ENCODE data around the gene KSR2.

KSR2 gene

DNA sequence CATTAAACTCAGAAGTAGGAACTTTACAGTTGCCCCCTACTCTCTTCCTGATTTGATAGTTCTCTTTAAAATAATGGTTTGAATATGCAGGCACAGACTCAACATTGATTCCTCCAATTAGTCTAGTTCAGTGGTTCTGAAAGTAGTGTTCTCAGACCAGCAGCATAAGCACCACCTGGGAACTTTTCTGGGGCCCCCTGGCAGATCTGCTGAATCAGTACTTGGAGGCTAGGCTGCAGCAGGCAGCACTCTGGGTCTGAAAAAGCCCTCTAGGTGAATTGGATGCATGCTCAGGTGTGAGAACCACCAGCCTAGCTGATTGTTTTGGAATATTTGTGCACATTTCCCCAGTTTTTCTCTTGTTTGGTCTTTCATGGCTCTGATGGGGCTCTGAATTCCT, 408.8 kb downstream of the KSR2 start:
- Mint-ChIP-seq H3K36me3 (ENCODE audit: low read depth) (no peaks in the 10 kb centered on the region), H3K4me1 (peaks cover 19% of the 10 kb centered on the region), H3K9me3 (peaks cover 3% of the 10 kb centered on the region), H3K27me3 (ENCODE audit: low read depth, poor library complexity) (peaks cover 40% of the 10 kb centered on the region), H3K4me3 (no peak overlapping the region), H3K27ac (no peak overlapping the region)
- TF ChIP-seq, protein P1, sequence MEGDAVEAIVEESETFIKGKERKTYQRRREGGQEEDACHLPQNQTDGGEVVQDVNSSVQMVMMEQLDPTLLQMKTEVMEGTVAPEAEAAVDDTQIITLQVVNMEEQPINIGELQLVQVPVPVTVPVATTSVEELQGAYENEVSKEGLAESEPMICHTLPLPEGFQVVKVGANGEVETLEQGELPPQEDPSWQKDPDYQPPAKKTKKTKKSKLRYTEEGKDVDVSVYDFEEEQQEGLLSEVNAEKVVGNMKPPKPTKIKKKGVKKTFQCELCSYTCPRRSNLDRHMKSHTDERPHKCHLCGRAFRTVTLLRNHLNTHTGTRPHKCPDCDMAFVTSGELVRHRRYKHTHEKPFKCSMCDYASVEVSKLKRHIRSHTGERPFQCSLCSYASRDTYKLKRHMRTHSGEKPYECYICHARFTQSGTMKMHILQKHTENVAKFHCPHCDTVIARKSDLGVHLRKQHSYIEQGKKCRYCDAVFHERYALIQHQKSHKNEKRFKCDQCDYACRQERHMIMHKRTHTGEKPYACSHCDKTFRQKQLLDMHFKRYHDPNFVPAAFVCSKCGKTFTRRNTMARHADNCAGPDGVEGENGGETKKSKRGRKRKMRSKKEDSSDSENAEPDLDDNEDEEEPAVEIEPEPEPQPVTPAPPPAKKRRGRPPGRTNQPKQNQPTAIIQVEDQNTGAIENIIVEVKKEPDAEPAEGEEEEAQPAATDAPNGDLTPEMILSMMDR (IDR thresholded peaks at IDR 0.05): no peak
- DNase-seq: no peak

DNA sequence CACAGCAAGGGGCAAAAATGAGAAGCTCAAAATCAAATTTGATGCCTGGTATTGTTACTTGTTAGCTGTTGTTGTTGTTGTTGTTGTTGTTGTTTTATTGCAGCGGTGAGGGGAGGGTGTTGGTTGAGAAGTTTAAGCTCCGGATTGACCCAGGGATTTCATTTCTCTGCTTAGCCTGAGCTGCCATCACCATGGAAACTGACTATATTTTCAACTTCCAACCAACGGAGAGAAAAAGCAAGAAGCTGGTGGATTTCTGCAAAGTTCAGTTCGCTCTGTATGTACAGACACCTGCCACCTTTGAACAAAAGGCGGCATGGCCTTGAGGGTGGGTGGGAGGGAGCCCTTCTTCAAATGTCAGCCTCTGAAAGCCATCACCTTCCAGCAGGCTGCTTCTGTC, 412.9 kb downstream of the KSR2 start:
- Mint-ChIP-seq H3K4me3 (no peak overlapping the region), H3K27me3 (ENCODE audit: low read depth, poor library complexity) (peaks cover 41% of the 10 kb centered on the region), H3K27ac (no peak overlapping the region), H3K9me3 (peaks cover 14% of the 10 kb centered on the region), H3K36me3 (ENCODE audit: low read depth) (no peaks in the 10 kb centered on the region), H3K4me1 (peaks cover 5% of the 10 kb centered on the region)
- TF ChIP-seq, protein P1 (IDR thresholded peaks at IDR 0.05): no peak
- DNase-seq: no peak

DNA sequence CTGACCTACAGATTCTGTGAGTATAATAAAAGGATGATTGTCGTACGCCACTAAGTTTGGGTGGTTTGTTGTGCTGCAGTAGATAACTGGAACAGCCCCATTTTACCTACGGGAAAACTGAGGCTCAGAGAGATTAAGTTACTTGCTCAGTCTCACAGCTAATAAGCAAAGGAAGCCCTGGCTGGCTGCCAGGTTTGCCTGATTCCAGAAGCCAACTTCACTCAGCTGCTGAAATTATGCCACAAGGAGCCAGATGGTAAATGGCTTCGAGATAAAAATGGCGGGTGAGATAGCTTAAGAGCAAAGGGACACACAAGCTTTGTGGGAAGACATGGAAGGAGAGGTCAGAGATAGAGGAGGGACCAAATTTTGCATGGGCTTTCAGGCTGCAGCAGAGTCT, 415.8 kb downstream of the KSR2 start:
- Mint-ChIP-seq H3K4me1 (no peaks in the 10 kb centered on the region), H3K4me3 (no peak overlapping the region), H3K9me3 (peaks cover 14% of the 10 kb centered on the region), H3K27me3 (ENCODE audit: low read depth, poor library complexity) (peaks cover 25% of the 10 kb centered on the region), H3K27ac (no peak overlapping the region), H3K36me3 (ENCODE audit: low read depth) (no peaks in the 10 kb centered on the region)
- TF ChIP-seq, protein P1 (IDR thresholded peaks at IDR 0.05): no peak
- DNase-seq: no peak

DNA sequence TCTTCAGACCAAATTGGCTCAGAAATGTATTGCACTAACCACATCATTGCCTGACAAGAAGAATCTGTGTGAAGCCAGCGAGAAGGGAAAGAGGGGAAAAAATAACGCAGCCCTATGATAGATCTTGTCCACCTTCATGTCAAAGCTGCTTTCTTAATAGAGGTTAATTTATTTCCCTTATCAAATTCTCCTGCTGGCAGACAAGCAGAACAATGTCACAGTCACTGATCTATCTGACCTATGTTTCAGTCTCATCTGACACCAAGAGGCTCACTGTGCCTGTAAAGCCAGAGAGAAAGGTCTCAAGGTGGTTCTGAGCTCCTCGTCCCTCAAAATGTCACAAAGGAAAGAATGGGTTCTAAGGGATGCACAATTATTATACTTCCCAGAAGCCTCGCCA, 417.1 kb downstream of the KSR2 start:
- Mint-ChIP-seq H3K36me3 (ENCODE audit: low read depth) (no peaks in the 10 kb centered on the region), H3K27me3 (ENCODE audit: low read depth, poor library complexity) (peaks cover 25% of the 10 kb centered on the region), H3K4me1 (no peaks in the 10 kb centered on the region), H3K9me3 (peaks cover 15% of the 10 kb centered on the region), H3K27ac (no peak overlapping the region), H3K4me3 (no peak overlapping the region)
- TF ChIP-seq, protein P1 (IDR thresholded peaks at IDR 0.05): no peak
- DNase-seq: no peak

DNA sequence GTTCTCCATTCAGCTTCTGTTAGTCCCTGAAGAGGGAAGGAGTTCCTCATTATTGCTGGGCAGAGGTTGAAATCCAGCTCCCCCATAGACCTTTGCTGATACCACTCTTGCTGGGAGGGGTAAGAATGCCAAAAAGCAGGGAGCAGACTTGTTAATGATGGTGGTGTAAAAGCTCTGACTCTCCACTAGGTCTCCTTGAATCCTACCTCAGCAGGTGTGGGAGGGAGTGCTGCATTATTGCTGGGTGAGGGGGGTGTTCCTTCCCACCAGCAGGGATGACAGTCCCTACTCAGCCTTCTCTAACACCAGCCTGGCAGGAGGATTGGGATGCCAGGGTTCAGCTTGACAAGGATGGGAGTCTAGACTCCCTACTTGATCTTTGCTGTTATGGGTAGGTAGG, 421.6 kb downstream of the KSR2 start:
- H3K27me3 Mint-ChIP-seq (ENCODE audit: low read depth, poor library complexity): peaks cover 25% of the 10 kb centered on the region
- no peak overlapping the region for H3K27ac Mint-ChIP-seq
- H3K4me1 Mint-ChIP-seq: no peaks in the 10 kb centered on the region
- no peak overlapping the region for H3K4me3 Mint-ChIP-seq
- H3K9me3 Mint-ChIP-seq: peaks cover 30% of the 10 kb centered on the region
- DNase-seq: no peak
- no peaks in the 10 kb centered on the region for H3K36me3 Mint-ChIP-seq (ENCODE audit: low read depth)
- TF ChIP-seq, protein P1 (IDR thresholded peaks at IDR 0.05): no peak

DNA sequence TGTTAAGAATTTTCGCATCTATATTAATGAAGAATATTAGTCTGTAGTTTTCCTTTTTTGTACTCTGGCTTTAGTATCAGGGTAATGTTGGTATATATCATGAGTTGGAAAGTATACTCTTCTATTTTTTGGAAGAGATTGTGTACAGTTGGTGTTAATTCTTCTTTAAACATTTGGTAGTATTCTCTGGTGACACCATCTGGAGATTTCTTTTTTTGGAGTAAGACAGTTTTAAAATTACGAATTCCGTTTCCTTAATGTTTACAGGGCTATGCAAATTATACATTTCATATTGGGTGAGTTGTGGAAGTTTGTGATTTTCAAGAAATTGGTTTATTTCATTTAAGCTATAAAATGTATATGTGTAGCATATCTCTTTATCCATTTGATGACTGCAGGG, 423.6 kb downstream of the KSR2 start:
- DNase-seq: no peak
- Mint-ChIP-seq H3K36me3 (ENCODE audit: low read depth) (no peaks in the 10 kb centered on the region), H3K4me3 (no peak overlapping the region), H3K4me1 (no peaks in the 10 kb centered on the region), H3K9me3 (peaks cover 30% of the 10 kb centered on the region), H3K27me3 (ENCODE audit: low read depth, poor library complexity) (peaks cover 39% of the 10 kb centered on the region), H3K27ac (no peak overlapping the region)
- TF ChIP-seq, protein P1 (IDR thresholded peaks at IDR 0.05): no peak
